HEK293 (cell line): ENCODE results near the gene GIGYF1.

Source experiments
- CTCF ChIA-PET: fragments of 350-600 bp; formaldehyde crosslinking; extraction: SDS; loops from one replicate; lab custom pipeline; 2021; ENCODE audit warnings: antibody characterized with exemption; lab: Yijun Ruan, JAX
- POLR2A ChIA-PET: fragments of 300-600 bp; formaldehyde crosslinking; extraction: SDS; loops from one replicate; lab custom pipeline; 2020; ENCODE audit warnings: antibody characterized with exemption, inconsistent platforms; lab: Yijun Ruan, JAX
- H3K27ac ChIP-seq: fragments of 200-500 bp; sonication (Bioruptor generic); 2 replicates; pipeline ENCODE4 v1.5.1; 2014; ENCODE audit warnings: low read depth, low read length, control low read depth, inconsistent platforms; ENCODE audit errors: extremely low read depth
- H3K36me3 ChIP-seq, 2 experiments: fragments of 200-500 bp in 1 of 2; sonication (Bioruptor generic) in 1 of 2; 1 replicate in 1 of 2; 2 replicates in 1 of 2; pipeline ENCODE4 v1.5.1; 2014 to 2017; ENCODE audit warnings: inconsistent platforms in 2 of 2, low read length in 2 of 2; ENCODE audit not compliant: control insufficient read depth in 2 of 2, insufficient read depth in 1 of 2
- H3K4me1 ChIP-seq: fragments of 200-500 bp; sonication (Bioruptor generic); 2 replicates; pipeline ENCODE4 v1.5.1; 2014; ENCODE audit warnings: mild to moderate bottlenecking, low read length, inconsistent platforms; ENCODE audit not compliant: control insufficient read depth, insufficient read depth
- H3K4me3 ChIP-seq: 2 replicates; pipeline ENCODE4 v1.5.1; 2011; ENCODE audit warnings: low read depth, mild to moderate bottlenecking, control low read depth, low read length, moderate library complexity
- H3K9me3 ChIP-seq: fragments of 200-500 bp; sonication (Bioruptor generic); 2 replicates; pipeline ENCODE4 v1.5.1; 2014; ENCODE audit warnings: low read depth, low read length, inconsistent platforms; ENCODE audit not compliant: control insufficient read depth, insufficient read depth
- EGR2 ChIP-seq: fragments of 450-650 bp; formaldehyde crosslinking; IDR thresholded peaks from 2 replicates; pipeline ENCODE4 v1.5.1; 2016; ENCODE audit warnings: low read depth, missing biosample characterization, missing genetic modification characterization
- IKZF3 ChIP-seq: fragments of 450-650 bp; IDR thresholded peaks from 2 replicates; pipeline ENCODE4 v1.5.0; 2018; ENCODE audit warnings: missing biosample characterization, mild to moderate bottlenecking, missing genetic modification characterization, moderate library complexity
- KLF1 ChIP-seq: fragments of 450-650 bp; formaldehyde crosslinking; IDR thresholded peaks from 2 replicates; pipeline ENCODE4 v1.5.1; 2016; ENCODE audit warnings: missing biosample characterization, missing genetic modification characterization
- KLF10 ChIP-seq: fragments of 450-650 bp; IDR thresholded peaks from 2 replicates; pipeline ENCODE4 v1.5.1; 2018; ENCODE audit warnings: missing biosample characterization, mild to moderate bottlenecking, missing genetic modification characterization
- KLF8 ChIP-seq: fragments of 450-650 bp; formaldehyde crosslinking; IDR thresholded peaks from 2 replicates; pipeline ENCODE4 v1.5.1; 2016; ENCODE audit warnings: missing biosample characterization, missing genetic modification characterization
- SCRT2 ChIP-seq: fragments of 450-650 bp; formaldehyde crosslinking; IDR thresholded peaks from 2 replicates; pipeline ENCODE4 v1.5.1; 2016; ENCODE audit warnings: missing biosample characterization, missing genetic modification characterization
- SP2 ChIP-seq: fragments of 450-650 bp; formaldehyde crosslinking; IDR thresholded peaks from 2 replicates; pipeline ENCODE4 v1.5.1; 2016; ENCODE audit warnings: missing biosample characterization, missing genetic modification characterization
- ZBTB1 ChIP-seq: fragments of 450-650 bp; formaldehyde crosslinking; IDR thresholded peaks from 2 replicates; pipeline ENCODE4 v1.5.1; 2016; ENCODE audit warnings: missing biosample characterization, missing genetic modification characterization
- ZBTB17 ChIP-seq: fragments of 450-650 bp; formaldehyde crosslinking; IDR thresholded peaks from 2 replicates; pipeline ENCODE4 v1.5.1; 2016; ENCODE audit warnings: missing biosample characterization, missing genetic modification characterization
- ZIC2 ChIP-seq: fragments of 450-650 bp; formaldehyde crosslinking; IDR thresholded peaks from 2 replicates; pipeline ENCODE4 v1.5.1; 2016; ENCODE audit warnings: missing biosample characterization, missing genetic modification characterization
- ZNF239 ChIP-seq: fragments of 450-650 bp; formaldehyde crosslinking; IDR thresholded peaks from 2 replicates; pipeline ENCODE4 v1.5.1; 2016; ENCODE audit warnings: missing biosample characterization, missing genetic modification characterization
- ZNF362 ChIP-seq: fragments of 450-650 bp; formaldehyde crosslinking; IDR thresholded peaks from 2 replicates; pipeline ENCODE4 v1.5.1; 2016; ENCODE audit warnings: missing biosample characterization, missing genetic modification characterization
- ZNF394 ChIP-seq: fragments of 450-650 bp; formaldehyde crosslinking; IDR thresholded peaks from 2 replicates; pipeline ENCODE4 v1.5.1; 2016; ENCODE audit warnings: missing biosample characterization, missing genetic modification characterization, mild to moderate bottlenecking, moderate library complexity, borderline replicate concordance
- ZNF544 ChIP-seq: fragments of 450-650 bp; formaldehyde crosslinking; IDR thresholded peaks from 2 replicates; pipeline ENCODE4 v1.5.0; 2017; ENCODE audit warnings: missing biosample characterization, missing genetic modification characterization
- ZNF600 ChIP-seq: fragments of 450-650 bp; formaldehyde crosslinking; IDR thresholded peaks from 2 replicates; pipeline ENCODE4 v1.5.1; 2016; ENCODE audit warnings: missing biosample characterization, missing genetic modification characterization
- ZNF654 ChIP-seq: fragments of 450-650 bp; formaldehyde crosslinking; IDR thresholded peaks from 2 replicates; pipeline ENCODE4 v1.5.1; 2016; ENCODE audit warnings: low read depth, missing biosample characterization, missing genetic modification characterization
- ZNF701 ChIP-seq: fragments of 450-650 bp; formaldehyde crosslinking; IDR thresholded peaks from 2 replicates; pipeline ENCODE4 v1.5.1; 2016; ENCODE audit warnings: missing biosample characterization, missing genetic modification characterization
- ZNF768 ChIP-seq: fragments of 450-650 bp; formaldehyde crosslinking; IDR thresholded peaks from 2 replicates; pipeline ENCODE4 v1.5.1; 2018; ENCODE audit warnings: missing biosample characterization, mild to moderate bottlenecking, missing genetic modification characterization
- TF ChIP-seq, protein P1 (sequence below): fragments of 450-650 bp; formaldehyde crosslinking; IDR thresholded peaks from 2 replicates; pipeline ENCODE4 v1.5.1; 2016; ENCODE audit warnings: missing biosample characterization, missing genetic modification characterization
- TF ChIP-seq, protein P2 (sequence below): fragments of 450-650 bp; formaldehyde crosslinking; IDR thresholded peaks from 2 replicates; pipeline ENCODE4 v1.5.1; 2016; ENCODE audit warnings: missing biosample characterization, missing genetic modification characterization

Gene GIGYF1

DNA sequence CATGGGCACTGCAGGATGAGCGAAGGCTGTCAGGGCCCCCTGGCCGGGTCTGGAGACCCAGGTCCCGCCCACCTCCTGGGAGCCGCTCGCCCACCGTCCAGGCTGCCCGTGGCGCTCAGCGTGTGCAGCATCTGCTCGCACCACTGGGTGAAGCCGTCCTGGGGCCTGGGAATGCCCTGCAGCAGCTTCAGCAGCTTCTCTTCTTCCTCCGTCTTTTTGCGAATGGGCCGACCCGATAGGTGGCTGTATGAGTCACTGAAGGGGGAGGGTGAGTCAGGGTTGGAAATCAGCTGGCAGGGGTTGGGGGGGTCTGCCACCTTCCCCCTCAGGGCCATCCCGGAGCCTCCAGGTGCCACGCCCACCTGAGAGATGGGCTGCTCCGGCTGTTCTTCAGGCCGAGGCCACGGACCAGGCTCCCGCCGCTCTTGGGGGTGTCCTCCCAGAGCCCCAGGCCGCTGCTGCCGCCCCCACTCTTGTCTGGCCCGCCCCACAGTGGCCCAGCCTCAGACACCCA, 11.8 kb downstream of the GIGYF1 start (continued):
- TF ChIP-seq, protein P1, sequence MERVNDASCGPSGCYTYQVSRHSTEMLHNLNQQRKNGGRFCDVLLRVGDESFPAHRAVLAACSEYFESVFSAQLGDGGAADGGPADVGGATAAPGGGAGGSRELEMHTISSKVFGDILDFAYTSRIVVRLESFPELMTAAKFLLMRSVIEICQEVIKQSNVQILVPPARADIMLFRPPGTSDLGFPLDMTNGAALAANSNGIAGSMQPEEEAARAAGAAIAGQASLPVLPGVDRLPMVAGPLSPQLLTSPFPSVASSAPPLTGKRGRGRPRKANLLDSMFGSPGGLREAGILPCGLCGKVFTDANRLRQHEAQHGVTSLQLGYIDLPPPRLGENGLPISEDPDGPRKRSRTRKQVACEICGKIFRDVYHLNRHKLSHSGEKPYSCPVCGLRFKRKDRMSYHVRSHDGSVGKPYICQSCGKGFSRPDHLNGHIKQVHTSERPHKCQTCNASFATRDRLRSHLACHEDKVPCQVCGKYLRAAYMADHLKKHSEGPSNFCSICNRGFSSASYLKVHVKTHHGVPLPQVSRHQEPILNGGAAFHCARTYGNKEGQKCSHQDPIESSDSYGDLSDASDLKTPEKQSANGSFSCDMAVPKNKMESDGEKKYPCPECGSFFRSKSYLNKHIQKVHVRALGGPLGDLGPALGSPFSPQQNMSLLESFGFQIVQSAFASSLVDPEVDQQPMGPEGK (tag by site-specific recombination), result peak; percentile 69
- peak; percentile 70 for TF ChIP-seq KLF8 (tag by site-specific recombination)

DNA sequence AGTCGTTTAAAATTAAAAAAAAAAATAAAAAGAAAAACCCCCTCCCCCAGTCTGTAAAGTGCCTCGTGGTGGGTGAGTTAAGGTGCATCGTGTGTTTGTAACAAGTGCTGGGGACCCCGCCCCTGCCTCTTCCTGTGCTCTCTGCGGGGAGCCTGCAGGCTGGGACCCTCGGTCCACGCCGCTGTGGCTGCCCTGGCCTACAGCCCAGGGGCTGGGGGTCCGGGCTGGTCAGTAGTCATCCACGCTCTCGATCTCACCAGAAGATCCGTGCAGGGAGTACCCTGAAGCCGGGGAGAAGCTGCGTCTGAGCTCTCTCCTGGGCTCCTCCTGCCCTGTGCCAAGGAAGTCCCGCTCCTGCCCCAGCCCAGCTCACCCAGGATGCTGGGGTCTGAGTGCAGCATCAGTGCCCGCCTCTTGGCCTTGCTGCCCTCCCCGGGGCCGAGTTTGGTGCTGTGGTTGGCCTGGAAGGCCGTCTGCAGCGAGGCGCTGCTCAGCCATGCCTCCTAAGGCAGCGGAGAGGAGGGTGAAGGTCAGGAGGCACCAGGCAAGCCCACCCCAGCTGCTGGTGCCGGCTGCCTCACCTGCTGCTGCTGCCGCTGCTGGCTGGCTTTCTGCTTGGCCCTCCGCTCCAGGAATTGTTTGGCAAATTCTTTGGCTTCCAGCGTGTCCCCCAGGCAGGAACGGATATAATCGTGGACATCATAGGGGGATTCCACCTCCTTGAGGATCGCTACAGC, 12.4 kb downstream of the GIGYF1 start:
- POLR2A ChIA-PET, result interaction anchor here (1.2 to 1.7 kb wide), 2 partner anchors 96 to 113 kb away, joined by 3 to 8 read pairs; partner anchors contain the start of genes FBXO24 and LRCH4
- Histone ChIP-seq H3K4me1 (peaks cover 6% of the 10 kb centered on the region; the same call in 1 of the 2 replicates), H3K27ac (0 out of 2 replicates have a peak overlapping the region, but pooled peaks have one; percentile 2), H3K4me3 (no peak overlapping the region)
- TF ChIP-seq ZNF600 (tag by site-specific recombination) (peak; percentile 58; the same call in 1 of the 2 replicates), IKZF3 (tag by site-specific recombination) (no peak), SP2 (tag by site-specific recombination) (peak; percentile 27), ZNF394 (tag by site-specific recombination) (peak; percentile 98), ZNF701 (tag by site-specific recombination) (no peak), ZNF362 (tag by site-specific recombination) (0 out of 2 replicates have a peak, but pooled peaks have one; percentile 1), KLF8 (tag by site-specific recombination) (0 out of 2 replicates have a peak, but pooled peaks have one; percentile 10)
- TF ChIP-seq, all 188 proteins: peak for 5
- CTCF ChIA-PET, result interaction anchor here (0.6 to 8.4 kb wide), 2 partner anchors 10 to 683 kb away, joined by 3 to 77 read pairs; no protein-coding TSS in a partner anchor
- H3K9me3 ChIP-seq, result no peaks in the 10 kb centered on the region
- peaks cover 0 to 91% of the 10 kb centered on the region in 2 experiments; a peak in 2 of 3 replicates for H3K36me3 ChIP-seq

GRCh38 chr7:100680576-100681271, 13.3 kb downstream of the GIGYF1 start:
- H3K4me3 ChIP-seq, result no peak overlapping the region
- TF ChIP-seq ZNF239 (tag by site-specific recombination) (no peak), SCRT2 (tag by site-specific recombination) (peak; percentile 30; the same call in 1 of the 2 replicates), KLF10 (tag by site-specific recombination) (no peak), ZNF544 (tag by site-specific recombination) (no peak), ZNF654 (no peak), KLF8 (tag by site-specific recombination) (peak; percentile 41; the same call in 1 of the 2 replicates), EGR2 (tag by site-specific recombination) (peak; percentile 51; the same call in 1 of the 2 replicates), ZIC2 (tag by site-specific recombination) (no peak), ZBTB17 (tag by site-specific recombination) (0 out of 2 replicates have a peak, but pooled peaks have one; percentile 30), KLF1 (peak; percentile 28; the same call in 1 of the 2 replicates), ZNF768 (tag by site-specific recombination) (no peak), ZBTB1 (tag by site-specific recombination) (no peak)
- TF ChIP-seq, protein P1 (tag by site-specific recombination), result no peak
- TF ChIP-seq, protein P2, sequence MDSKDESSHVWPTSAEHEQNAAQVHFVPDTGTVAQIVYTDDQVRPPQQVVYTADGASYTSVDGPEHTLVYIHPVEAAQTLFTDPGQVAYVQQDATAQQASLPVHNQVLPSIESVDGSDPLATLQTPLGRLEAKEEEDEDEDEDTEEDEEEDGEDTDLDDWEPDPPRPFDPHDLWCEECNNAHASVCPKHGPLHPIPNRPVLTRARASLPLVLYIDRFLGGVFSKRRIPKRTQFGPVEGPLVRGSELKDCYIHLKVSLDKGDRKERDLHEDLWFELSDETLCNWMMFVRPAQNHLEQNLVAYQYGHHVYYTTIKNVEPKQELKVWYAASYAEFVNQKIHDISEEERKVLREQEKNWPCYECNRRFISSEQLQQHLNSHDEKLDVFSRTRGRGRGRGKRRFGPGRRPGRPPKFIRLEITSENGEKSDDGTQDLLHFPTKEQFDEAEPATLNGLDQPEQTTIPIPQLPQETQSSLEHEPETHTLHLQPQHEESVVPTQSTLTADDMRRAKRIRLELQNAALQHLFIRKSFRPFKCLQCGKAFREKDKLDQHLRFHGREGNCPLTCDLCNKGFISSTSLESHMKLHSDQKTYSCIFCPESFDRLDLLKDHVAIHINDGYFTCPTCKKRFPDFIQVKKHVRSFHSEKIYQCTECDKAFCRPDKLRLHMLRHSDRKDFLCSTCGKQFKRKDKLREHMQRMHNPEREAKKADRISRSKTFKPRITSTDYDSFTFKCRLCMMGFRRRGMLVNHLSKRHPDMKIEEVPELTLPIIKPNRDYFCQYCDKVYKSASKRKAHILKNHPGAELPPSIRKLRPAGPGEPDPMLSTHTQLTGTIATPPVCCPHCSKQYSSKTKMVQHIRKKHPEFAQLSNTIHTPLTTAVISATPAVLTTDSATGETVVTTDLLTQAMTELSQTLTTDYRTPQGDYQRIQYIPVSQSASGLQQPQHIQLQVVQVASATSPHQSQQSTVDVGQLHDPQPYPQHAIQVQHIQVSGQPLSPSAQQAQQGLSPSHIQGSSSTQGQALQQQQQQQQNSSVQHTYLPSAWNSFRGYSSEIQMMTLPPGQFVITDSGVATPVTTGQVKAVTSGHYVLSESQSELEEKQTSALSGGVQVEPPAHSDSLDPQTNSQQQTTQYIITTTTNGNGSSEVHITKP (tag by site-specific recombination), result peak; percentile 96

More at GRCh38 chr7:100680576-100681271, 13.3 kb downstream of the GIGYF1 start:
- POLR2A ChIA-PET, result interaction anchor here (0.6 to 1.7 kb wide), 6 partner anchors 25 to 172 kb away, joined by 3 to 8 read pairs (median 4); partner anchors contain the start of genes FBXO24, LRCH4, POP7 and SLC12A9
- peaks cover 6% of the 10 kb centered on the region; the same call in 1 of the 2 replicates for H3K4me1 ChIP-seq
- no peaks in the 10 kb centered on the region for H3K9me3 ChIP-seq
- peaks cover 0 to 86% of the 10 kb centered on the region in 2 experiments; a peak in 2 of 3 replicates for H3K36me3 ChIP-seq
- CTCF ChIA-PET, result interaction anchor here (0.6 to 8.4 kb wide), 3 partner anchors 11 to 116 kb away, joined by 3 to 77 read pairs (median 4); no protein-coding TSS in a partner anchor
- no peak overlapping the region for H3K27ac ChIP-seq
